ENCODE measurements around the gene KCNC4.

The KCNC4 gene

DNA sequence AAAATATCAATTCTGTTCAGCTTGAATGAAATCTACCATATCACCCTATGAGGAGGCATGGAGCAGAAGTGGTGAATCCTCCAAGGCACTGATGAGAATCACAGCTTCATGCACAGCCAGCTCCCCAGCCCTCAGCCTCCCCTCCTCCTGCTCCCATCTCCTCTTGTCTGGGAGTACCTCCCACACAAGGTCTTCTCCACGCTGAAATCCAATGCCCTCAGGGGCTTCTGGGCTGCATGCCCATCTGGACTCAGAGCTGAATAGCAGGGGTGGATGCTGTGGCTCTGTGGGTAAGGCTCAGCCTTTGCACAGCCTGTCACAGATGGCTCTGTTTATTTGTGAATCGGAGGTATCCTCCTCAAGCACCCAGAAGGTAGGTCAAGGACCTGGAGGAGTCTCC lies 48.6 kb downstream of the KCNC4 start:
- no peak for DNase-seq (ENCODE audit: low read depth)

DNA sequence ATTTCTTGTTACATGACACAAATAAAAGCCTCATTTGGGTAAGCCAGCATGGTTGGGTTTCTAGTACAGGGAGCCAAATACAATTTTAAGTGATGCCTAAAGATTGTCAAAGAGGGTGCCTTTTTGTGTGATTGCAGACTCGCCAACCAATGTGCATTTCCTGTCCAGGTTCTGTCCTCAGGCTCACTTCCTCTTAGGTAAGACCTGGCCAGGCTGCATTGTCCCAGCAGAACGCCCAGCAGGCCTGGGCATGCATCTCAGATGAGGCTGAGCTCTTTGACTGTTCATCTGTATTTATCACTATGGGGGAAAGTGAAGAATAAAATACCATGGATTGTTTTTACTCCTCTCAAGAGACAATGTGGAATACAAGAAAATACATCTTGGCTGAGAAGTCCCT lies 49.7 kb downstream of the KCNC4 start:
- DNase-seq (ENCODE audit: low read depth): no peak
